MM.1S (cell line): ENCODE results near the gene TMPRSS9.

Experiments used
- DNase-seq: peaks from one replicate; pipeline ENCODE4 v3.0.0-alpha.2; 2015
- H2AFZ ChIP-seq: fragments of 300-600 bp; sonication (generic); 2 replicates; pipeline ENCODE4 v1.6.0; 2016; ENCODE audit warnings: antibody characterized with exemption, low read length
- H3F3A ChIP-seq: fragments of 300-600 bp; sonication (generic); 2 replicates; pipeline ENCODE4 v1.6.1; 2016; ENCODE audit warnings: mild to moderate bottlenecking, antibody characterized with exemption, low read length, moderate library complexity, mixed read lengths; ENCODE audit not compliant: insufficient read depth
- H3K27ac ChIP-seq: fragments of 300-600 bp; sonication (generic); 2 replicates; pipeline ENCODE4 v1.5.1; 2016; ENCODE audit warnings: mild to moderate bottlenecking, low read length
- H3K27me3 ChIP-seq: fragments of 300-600 bp; sonication (generic); replicated peaks from 2 replicates; pipeline ENCODE4 v1.6.0; 2016; ENCODE audit warnings: low read length; ENCODE audit not compliant: insufficient read depth
- H3K36me3 ChIP-seq: fragments of 300-600 bp; sonication (generic); replicated peaks from 2 replicates; pipeline ENCODE4 v1.6.1; 2016; ENCODE audit warnings: mild to moderate bottlenecking, low read length, mixed read lengths; ENCODE audit not compliant: insufficient read depth
- H3K4me1 ChIP-seq: fragments of 300-600 bp; sonication (generic); 2 replicates; pipeline ENCODE4 v1.6.1; 2016; ENCODE audit warnings: low read length, mixed read lengths
- H3K4me2 ChIP-seq: fragments of 300-600 bp; sonication (generic); 2 replicates; pipeline ENCODE4 v1.6.0; 2016; ENCODE audit warnings: low read depth, low read length
- H3K4me3 ChIP-seq: fragments of 300-600 bp; sonication (generic); 2 replicates; pipeline ENCODE4 v1.5.1; 2016; ENCODE audit warnings: low read length, mixed read lengths
- H3K79me2 ChIP-seq: fragments of 300-600 bp; sonication (generic); 2 replicates; pipeline ENCODE4 v1.6.1; 2016; ENCODE audit warnings: mixed run types, low read length, mixed read lengths
- H3K9ac ChIP-seq: fragments of 300-600 bp; sonication (generic); 2 replicates; pipeline ENCODE4 v1.6.1; 2016; ENCODE audit warnings: low read length, mixed read lengths
- H3K9me2 ChIP-seq: fragments of 300-600 bp; sonication (generic); replicated peaks from 2 replicates; pipeline ENCODE4 v1.6.1; 2016; ENCODE audit warnings: mild to moderate bottlenecking, low read length, mixed read lengths; ENCODE audit not compliant: insufficient read depth
- H3K9me3 ChIP-seq: fragments of 300-600 bp; sonication (generic); replicated peaks from 2 replicates; pipeline ENCODE4 v1.6.1; 2016; ENCODE audit warnings: mild to moderate bottlenecking, low read length, mixed read lengths; ENCODE audit not compliant: insufficient read depth
- H4K20me1 ChIP-seq: fragments of 300-600 bp; sonication (generic); 2 replicates; pipeline ENCODE4 v1.6.1; 2016; ENCODE audit warnings: mild to moderate bottlenecking, low read length, moderate library complexity, mixed read lengths; ENCODE audit not compliant: insufficient read depth
- EZH2 ChIP-seq: fragments of 300-600 bp; sonication (generic); optimal IDR thresholded peaks from 2 replicates; pipeline ENCODE3; 2017; ENCODE audit warnings: low read depth, mild to moderate bottlenecking, antibody characterized with exemption, low read length, mixed read lengths
- EZH2phosphoT487 ChIP-seq: fragments of 300-600 bp; sonication (generic); IDR thresholded peaks from 2 replicates; pipeline ENCODE4 v1.6.1; 2018; ENCODE audit warnings: antibody characterized with exemption, low read length
- TF ChIP-seq, protein P1 (sequence below): fragments of 300-600 bp; sonication (generic); IDR thresholded peaks from 2 replicates; pipeline ENCODE4 v1.5.1; 2016; ENCODE audit warnings: antibody characterized with exemption, low read length, mixed read lengths

Gene TMPRSS9

GRCh38 chr19:2329149-2329478 is 31.0 kb upstream of the TMPRSS9 start:
- Histone ChIP-seq H3K27ac (peak overlapping the region; percentile 53; the same call in 1 of the 2 replicates), H3K79me2 (peaks cover 97% of the 10 kb centered on the region), H3K27me3 (no peaks in the 10 kb centered on the region), H3K9ac (peak overlapping the region; percentile 97), H2AFZ (peak overlapping the region; percentile 52), H3K36me3 (no peaks in the 10 kb centered on the region), H3K9me3 (no peaks in the 10 kb centered on the region), H3F3A (peaks cover 24% of the 10 kb centered on the region), H3K4me1 (peaks cover 42% of the 10 kb centered on the region), H4K20me1 (no peaks in the 10 kb centered on the region), H3K9me2 (no peaks in the 10 kb centered on the region), H3K4me3 (peak overlapping the region; percentile 95), H3K4me2 (peak overlapping the region; percentile 83)
- TF ChIP-seq, protein P1, sequence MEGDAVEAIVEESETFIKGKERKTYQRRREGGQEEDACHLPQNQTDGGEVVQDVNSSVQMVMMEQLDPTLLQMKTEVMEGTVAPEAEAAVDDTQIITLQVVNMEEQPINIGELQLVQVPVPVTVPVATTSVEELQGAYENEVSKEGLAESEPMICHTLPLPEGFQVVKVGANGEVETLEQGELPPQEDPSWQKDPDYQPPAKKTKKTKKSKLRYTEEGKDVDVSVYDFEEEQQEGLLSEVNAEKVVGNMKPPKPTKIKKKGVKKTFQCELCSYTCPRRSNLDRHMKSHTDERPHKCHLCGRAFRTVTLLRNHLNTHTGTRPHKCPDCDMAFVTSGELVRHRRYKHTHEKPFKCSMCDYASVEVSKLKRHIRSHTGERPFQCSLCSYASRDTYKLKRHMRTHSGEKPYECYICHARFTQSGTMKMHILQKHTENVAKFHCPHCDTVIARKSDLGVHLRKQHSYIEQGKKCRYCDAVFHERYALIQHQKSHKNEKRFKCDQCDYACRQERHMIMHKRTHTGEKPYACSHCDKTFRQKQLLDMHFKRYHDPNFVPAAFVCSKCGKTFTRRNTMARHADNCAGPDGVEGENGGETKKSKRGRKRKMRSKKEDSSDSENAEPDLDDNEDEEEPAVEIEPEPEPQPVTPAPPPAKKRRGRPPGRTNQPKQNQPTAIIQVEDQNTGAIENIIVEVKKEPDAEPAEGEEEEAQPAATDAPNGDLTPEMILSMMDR = no peak
- TF ChIP-seq EZH2phosphoT487 (no peak), EZH2 (no peak)
- no peak for DNase-seq

DNA sequence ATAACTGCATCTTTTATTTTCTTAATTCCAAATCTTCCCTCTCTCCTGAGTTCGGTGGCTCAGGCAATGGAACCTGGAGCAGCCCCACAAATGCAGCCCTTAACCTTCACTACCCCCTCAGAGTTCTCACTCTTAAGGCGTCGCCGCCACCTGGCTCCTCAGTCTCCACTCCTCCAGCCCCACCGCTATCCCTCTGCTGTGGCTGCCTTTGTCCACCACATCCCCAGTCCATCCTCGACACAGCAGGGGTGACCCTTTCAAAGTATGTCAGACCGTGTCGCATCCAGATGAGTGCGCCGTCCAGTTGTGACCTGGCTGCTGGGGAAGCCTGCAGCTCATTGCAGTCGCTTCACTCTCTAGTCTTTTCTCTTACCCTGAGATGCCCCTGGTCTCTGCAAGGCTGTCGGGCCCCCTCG is 30.6 kb upstream of the TMPRSS9 start:
- Histone ChIP-seq H3K4me3 (peak overlapping the region; percentile 95), H3K9me2 (no peaks in the 10 kb centered on the region), H3K4me1 (peaks cover 42% of the 10 kb centered on the region), H2AFZ (no peak overlapping the region), H3K4me2 (peak overlapping the region; percentile 83), H3K27me3 (no peaks in the 10 kb centered on the region), H3K9ac (peak overlapping the region; percentile 97; the same call in 1 of the 2 replicates), H3K79me2 (peaks cover 97% of the 10 kb centered on the region), H3K36me3 (0 out of 2 replicates have a peak, but pooled peaks cover 2% of the 10 kb centered on the region), H3K9me3 (no peaks in the 10 kb centered on the region), H3K27ac (peak overlapping the region; percentile 53; the same call in 1 of the 2 replicates), H4K20me1 (no peaks in the 10 kb centered on the region), H3F3A (peaks cover 27% of the 10 kb centered on the region)
- no peak for DNase-seq
- TF ChIP-seq EZH2 = no peak
- TF ChIP-seq, protein P1 = no peak
- TF ChIP-seq EZH2phosphoT487 = no peak

DNA sequence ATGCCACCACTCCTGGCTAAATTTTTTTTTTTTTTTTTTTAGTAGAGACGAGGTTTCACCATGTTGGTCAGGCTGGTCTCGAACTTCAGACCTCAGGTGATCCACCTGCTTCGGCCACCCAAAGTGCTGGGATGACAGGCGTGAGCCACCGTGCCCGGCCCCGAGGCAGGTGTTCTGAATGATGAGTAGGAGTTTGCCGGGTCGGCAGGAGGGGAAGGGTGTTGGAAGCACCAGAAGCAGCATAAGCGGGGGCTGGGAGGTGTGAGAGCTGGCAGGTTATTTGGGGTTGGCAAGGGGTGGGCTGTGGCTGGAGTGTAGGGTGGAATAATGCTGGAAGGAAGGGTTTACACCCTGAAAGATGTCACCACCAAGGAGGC is 29.8 kb upstream of the TMPRSS9 start:
- no peak overlapping the region for H3K4me3 ChIP-seq

DNA sequence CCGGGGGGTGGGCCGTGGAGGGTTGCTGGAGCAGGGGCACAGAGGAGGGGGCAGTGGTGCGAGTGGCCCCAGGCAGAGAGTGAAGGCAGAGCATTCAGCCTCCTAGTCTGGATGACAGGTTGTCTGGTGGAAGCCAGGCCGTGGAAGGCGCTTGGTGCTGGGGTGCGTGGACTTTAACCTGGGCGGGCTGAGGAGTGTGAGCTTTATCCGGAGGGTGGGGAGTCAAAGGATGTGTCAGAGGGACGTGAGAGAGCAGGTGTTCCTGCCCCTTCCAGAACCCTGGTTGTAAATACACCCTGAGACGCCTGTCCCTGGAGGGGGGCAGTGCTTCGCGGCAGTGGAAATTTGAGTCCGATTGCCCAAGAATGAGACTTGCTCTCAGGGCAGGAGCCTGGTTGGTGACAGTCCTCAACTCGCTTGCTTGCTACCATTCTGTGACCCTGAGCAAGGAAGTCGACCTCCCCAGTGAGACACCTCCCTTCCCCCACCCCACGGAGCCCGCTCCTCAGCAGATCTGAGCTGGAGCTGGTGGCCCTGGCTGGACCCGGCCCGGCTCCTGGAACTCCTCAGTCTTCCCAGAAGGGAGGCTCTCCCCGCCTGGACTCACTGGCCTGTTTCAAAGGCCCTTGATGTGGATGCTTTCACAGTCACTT is 29.3 kb upstream of the TMPRSS9 start:
- TF ChIP-seq, protein P1 = no peak
- TF ChIP-seq EZH2phosphoT487 = no peak
- TF ChIP-seq EZH2 = no peak
- H3K79me2 ChIP-seq = peaks cover 97% of the 10 kb centered on the region
- 0 out of 2 replicates have a peak, but pooled peaks cover 6% of the 10 kb centered on the region for H3K36me3 ChIP-seq
- H3K27ac ChIP-seq = no peak overlapping the region; the same call in 1 of the 2 replicates
- no peaks in the 10 kb centered on the region for H3K27me3 ChIP-seq
- H3K4me1 ChIP-seq = peaks cover 42% of the 10 kb centered on the region
- H3F3A ChIP-seq = peaks cover 34% of the 10 kb centered on the region
- no peaks in the 10 kb centered on the region for H3K9me3 ChIP-seq
- H3K4me2 ChIP-seq = no peak overlapping the region
- no peak overlapping the region for H2AFZ ChIP-seq
- no peak overlapping the region for H3K4me3 ChIP-seq
- H3K9me2 ChIP-seq = no peaks in the 10 kb centered on the region
- DNase-seq = no peak
- no peaks in the 10 kb centered on the region for H4K20me1 ChIP-seq
- H3K9ac ChIP-seq = no peak overlapping the region

More for the DNA sequence above, 29.8 kb upstream of the TMPRSS9 start:
- Histone ChIP-seq H3K4me1 (peaks cover 42% of the 10 kb centered on the region), H3K4me2 (no peak overlapping the region), H3K27me3 (no peaks in the 10 kb centered on the region), H3K9ac (no peak overlapping the region), H3K27ac (no peak overlapping the region), H3K36me3 (0 out of 2 replicates have a peak, but pooled peaks cover 6% of the 10 kb centered on the region), H3K9me2 (no peaks in the 10 kb centered on the region), H2AFZ (no peak overlapping the region), H3K9me3 (no peaks in the 10 kb centered on the region), H3F3A (peaks cover 34% of the 10 kb centered on the region), H3K79me2 (peaks cover 97% of the 10 kb centered on the region), H4K20me1 (no peaks in the 10 kb centered on the region)
- DNase-seq = no peak
- TF ChIP-seq EZH2phosphoT487 (no peak), EZH2 (no peak)
